ENCODE results near the gene PDLIM1.

GRCh38 chr10:95225136-95225535 is 65.7 kb downstream of the PDLIM1 start:
- TF ChIP-seq CTCF (IDR thresholded peaks at IDR 0.05) (no peak), POLR2AphosphoS5 (IDR thresholded peaks at IDR 0.05) (no peak)
